GM19025 (cell line): ENCODE measurements around the gene HOXA5.

ENCODE experiments used
- ATAC-seq: cut with Tn5 transposase; IDR thresholded peaks from one replicate; pipeline ENCODE4 v1.9.1; 2021; ENCODE audit warnings: mild to moderate bottlenecking, low read depth, moderate library complexity; ENCODE audit not compliant: unreplicated experiment

The HOXA5 gene

DNA sequence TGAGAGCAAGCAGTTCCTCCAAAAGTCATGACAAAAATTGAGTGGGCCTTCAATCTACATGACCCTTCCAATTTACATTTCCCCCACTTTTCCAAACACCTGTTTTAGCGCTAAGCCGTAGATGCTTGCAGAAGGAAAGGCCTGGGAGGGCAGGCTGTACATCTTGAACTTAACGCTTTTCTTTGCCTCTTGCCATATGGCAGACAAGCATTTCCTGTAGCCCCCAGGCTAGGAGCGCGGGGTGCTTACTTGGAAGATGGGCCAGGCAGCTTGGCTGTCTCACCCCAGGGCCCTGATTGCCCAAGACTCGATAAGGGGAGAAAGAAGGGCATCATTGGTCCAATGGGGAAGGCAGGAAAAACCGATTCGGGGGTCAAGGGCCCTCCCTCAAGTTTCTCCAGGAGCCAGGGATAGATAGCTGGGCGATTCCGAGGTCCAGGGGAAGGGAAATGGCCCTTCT is 28.9 kb upstream of the HOXA5 start:
- no peak for ATAC-seq

DNA sequence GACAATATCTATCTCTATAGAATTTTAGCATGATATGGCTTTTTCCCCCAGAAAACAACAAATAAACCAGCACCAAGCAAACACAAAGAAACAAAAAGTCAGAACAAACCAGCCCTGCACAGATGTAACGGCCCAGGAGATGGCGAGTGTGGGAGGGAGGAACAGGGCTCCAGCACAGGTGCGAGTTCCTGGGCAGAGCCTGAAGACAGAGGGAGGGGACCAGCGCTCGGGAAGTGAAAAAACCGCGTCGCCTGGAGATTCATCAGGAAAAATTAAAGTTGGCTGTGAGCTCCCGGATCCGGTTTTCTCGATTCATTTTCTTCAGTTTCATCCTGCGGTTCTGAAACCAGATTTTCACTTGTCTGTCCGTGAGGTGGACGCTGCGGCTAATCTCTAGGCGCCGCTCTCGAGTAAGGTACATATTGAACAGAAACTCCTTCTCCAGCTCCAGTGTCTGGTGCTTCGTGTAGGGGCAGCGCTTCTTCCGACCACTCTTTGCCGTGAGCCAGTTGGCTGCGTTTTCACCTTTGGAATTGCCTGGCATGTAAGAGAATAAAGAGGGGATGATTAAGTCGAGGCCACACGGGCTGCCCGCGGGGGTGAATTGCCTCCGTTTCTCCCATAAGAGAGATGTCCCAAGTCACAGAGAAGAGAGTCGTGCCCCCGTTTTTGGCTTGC is 28.3 kb upstream of the HOXA5 start:
- ATAC-seq = no peak

DNA sequence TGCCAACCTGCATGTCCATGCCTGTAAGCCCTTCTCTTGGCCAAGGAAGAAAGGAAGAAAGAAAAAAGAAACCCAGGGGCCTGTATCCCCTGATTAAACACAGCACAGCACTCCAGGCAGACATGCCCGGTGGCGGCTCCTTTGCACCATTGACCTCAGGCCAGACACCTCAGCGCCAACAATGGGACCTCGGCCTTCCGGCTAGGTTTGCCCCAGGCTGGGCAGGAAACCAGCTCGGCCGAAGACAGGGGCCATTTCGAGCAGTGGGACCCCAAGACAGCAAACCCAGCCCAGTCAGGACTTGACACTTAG is 27.8 kb upstream of the HOXA5 start:
- no peak for ATAC-seq

DNA sequence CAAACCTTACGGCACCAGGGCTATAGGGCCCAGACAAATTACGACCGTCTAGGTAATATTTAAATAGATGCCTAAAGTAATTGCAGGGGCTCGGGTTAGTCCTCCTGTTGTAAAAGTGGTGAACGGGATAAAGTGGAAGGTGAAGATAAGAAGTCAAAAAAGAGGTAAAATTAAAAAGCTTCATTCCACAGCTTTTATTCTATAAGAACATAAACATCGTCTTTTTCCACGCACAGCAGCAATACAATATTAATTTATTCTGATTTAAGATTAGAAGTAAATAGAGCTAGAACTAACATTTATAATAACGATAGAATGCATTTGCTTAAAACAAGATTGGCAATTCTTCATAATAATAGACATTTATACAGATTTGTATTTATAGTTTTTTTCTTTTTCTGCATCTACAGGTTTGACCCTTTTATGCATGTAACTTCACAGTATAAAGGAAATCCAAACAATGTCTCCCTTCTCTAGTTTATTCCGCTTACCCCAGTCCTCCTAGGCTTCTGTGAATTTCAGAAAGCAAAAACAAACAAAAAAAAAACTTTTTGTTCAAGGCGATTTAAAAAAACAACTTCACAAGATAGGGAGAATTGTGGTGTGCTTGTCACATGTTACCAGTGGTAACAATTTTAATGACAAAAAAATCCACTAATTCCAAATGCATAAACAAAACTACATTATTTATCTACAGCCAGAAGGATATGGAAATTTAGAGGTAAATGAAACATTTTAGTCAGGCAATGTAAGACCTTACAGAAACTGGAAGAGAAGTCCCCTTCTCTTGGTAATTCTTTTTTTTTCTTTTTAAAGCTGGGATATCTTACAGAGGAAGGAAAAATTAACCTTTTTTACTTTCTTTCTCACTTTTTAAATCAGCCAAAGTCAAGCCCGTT is 27.2 kb upstream of the HOXA5 start:
- no peak for ATAC-seq

DNA sequence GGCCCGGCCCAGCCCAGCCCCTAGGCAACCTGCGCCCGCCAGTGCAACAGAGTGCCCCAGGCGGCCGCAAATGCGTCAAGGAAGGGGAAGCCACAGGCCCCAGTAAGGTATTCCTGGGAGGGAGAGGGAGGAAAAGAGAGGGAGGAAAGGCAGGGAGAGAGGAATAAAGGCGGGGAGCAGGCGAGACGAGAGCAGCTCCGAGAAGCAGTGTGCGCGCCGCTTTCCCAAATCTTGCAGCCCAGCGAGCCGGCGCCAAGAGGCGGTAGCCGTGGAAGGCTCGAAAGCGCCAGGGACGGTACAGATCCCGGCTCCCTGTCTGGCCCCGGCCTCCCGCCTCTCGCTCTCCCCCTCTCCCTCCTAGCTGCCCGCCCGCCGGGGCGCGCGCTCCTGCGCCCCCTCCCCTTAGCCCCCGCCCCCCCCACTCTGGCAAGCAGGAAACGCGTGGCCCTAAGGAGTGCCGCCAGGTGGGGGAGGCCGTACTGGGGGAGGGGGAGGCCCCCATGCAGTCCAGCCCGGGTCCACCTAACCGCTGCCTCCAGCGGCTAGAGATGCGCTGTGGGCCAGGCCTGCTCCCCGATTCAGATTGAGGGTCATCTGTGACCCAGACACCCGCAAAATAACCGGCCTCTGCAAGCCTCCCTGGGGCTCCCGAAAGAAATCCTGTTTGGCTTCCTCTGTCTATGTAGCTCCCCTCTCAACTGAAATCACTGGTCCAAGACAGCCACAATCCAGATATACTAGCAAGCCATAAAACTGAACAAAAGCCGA is 26.4 kb upstream of the HOXA5 start:
- ATAC-seq = no peak

DNA sequence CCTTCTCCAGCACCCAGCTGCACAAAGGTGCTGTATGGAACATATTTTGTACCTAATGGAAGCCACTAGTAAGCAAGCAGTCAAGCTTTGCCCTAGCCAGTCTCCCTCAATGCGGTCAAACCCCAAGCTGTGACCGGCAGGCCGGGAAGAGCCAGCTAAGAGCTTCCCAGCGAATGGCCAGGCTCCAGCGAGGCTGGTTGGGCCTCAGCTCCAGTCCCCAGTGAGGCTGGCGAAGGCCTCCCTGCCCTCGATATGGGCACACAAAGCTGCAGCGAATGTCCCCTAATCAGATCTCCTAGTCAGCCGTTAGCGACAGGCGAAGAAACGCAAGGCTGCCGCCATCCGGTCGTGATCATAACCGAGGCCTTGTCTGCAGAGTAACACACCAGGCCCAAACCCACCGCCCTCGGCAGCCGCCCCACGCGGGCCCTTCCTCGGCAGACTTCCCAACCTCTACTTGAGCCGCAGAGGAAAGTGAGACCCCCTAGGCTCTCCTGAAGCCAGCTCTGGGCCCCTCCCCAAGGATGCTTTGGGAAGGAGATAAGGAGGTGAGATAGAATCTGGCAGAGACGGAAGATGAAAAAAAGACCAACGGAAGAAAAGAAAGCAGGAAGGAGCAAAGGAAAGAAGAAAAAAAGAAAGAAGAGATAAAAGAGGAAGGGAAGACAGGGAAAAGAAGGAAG is 24.9 kb upstream of the HOXA5 start:
- ATAC-seq = no peak

DNA sequence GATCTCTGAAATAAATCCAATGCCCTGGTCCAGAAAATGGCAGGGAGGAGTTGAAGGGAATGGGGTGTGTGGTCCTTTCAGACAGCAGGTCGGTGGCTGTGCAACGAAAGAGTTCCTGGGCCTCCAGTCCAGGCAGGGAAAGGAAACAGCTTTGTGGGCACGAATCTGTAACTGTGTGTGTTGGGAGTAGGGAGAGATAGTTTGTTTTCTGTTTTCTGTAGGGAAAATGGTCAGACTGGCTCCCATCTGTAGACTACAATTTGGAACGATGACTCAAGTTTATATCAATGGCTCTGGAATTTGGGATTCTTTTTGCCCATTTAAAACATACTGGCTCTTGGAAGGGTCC is 24.4 kb upstream of the HOXA5 start:
- ATAC-seq = no peak

DNA sequence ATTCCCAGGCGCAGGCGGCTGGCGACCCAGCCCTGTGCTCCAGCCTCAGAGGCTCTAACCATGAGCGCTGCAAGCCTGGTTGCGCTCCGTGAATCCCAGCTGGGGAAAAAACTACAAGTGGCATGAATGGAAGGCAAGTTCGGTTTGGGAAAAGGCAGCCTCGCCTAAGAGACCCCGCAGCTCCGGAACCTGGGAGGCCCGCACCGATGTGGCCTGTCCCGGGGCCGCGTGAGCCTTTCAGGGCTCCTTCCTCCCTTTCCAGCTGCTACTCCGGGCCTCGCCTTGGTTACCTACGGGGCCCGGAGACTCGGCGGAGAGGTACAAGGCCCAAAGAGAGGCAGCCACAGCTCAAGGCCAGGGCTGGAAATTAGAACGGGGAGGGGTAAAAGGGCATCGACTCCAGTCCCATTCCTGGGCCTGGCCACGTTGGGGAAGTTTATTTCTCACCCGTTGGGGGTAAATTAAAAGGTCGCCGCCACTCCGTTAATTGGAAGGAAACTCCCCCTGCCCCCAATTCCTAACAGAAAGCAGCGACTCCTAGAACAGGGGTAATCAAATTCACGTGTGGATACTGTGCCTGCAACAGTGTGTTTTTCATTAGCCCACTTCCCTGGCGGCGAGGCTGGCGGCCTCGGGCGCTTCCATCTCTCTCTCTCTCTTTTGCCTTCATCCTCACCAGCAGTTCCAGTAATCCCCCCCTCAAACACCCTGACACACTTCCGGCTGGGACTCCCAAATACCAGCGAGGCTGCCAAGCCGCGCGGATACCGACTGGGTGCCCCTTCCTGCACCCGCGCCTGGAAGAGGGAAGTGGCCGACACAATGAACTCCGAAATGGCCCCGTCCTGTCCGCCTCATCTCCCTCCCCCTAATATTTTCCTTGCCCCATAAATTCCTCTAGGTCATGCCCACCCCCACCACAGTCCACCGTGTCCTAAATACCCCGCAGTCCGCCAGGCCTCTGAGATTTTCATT is 23.3 kb upstream of the HOXA5 start:
- ATAC-seq = no peak

DNA sequence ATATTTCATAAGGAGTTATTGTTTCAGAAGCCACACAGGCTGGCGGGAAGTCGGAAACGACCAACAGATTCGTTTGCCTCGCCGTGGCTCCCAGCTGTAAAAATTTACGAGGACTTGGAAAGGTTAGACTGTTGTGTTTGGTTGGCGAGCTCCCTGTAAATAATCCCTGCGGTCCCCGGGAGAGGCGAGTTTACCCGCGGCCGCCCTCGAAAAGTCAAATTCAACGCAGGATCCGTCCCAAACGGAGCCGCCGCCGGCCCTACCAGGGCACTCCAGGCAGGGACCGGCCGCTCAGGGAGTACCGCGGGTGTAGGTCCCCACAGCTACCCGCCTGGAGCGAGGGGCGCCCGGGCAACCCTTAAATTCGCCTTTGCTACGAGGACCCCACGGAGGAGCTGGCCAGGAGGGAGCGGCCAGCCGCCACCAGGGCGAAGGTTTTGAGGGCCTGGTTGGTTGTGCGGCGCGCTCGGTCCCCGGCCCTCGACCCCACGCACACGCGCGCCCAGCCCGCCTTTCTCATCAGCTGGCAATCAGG is 22.6 kb upstream of the HOXA5 start:
- ATAC-seq = no peak

DNA sequence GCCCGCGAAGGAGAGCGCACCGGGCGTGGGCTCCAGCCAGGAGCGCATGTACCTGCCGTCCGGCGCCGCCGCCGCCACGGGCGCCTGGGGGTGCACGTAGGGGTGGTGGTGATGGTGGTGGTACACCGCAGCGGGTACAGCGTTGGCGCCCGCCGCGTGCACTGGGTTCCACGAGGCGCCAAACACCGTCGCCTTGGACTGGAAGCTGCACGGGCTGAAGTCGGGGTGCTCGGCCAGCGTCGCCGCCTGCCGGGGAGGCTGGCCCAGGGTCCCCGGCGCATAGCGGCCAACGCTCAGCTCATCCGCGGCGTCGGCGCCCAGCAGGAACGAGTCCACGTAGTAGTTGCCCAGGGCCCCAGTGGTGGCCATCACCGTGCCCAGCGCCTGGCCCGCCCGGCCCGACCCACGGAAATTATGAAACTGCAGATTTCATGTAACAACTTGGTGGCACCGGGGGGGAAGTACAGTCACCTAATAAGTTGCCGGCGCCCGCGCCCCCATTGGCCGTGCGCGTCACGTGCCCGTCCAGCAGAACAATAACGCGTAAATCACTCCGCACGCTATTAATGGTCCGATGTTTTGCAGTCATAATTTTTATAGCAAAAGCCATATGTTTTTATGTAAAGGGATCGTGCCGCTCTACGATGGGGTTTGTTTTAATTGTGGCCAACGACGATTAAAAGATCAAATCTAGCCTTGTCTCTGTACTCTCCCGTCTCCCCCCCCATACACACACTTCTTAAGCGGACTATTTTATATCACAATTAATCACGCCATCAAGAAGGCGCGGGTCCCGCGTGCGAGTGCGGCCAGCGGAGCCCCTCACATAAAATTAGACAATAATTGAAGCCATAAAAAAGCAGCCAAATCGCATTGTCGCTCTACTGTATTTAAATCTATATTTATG is 21.9 kb upstream of the HOXA5 start, which contains the start of gene HOXA9:
Gene HOXA9 (minus strand): TSS at position 449 of the 907 bp plus-strand sequence. CDS start 80 bp downstream, at position 369.
- ATAC-seq = no peak

DNA sequence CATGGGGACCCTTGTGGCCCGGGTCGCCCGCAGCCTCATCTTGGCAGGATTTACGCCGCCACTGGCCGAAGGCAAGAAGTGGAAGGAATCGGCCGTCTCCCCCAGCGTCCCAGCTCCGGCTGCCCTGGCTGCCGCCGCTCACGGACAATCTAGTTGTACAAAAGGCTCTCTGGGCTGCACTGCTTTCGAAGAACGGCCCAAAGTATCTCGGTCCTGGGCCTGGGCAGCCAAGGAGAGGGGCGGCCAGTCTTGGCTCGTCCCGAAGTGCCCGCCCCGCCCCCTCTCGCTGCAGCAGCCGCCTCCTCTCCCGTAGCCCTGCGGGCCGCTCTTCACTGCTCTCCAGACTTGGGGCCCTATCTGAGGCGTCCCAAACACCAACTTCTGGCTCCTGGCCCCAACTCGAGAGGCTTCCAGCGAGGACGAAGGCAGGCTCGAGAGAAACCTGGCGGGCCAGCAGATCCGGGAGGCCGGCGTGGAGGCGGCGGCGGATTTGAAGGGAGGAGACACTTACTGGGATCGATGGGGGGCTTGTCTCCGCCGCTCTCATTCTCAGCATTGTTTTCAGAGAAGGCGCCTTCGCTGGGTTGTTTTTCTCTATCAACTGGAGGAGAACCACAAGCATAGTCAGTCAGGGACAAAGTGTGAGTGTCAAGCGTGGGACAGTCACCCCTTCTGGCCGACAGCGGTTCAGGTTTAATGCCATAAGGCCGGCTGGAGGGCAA is 21.0 kb upstream of the HOXA5 start:
- ATAC-seq = no peak

DNA sequence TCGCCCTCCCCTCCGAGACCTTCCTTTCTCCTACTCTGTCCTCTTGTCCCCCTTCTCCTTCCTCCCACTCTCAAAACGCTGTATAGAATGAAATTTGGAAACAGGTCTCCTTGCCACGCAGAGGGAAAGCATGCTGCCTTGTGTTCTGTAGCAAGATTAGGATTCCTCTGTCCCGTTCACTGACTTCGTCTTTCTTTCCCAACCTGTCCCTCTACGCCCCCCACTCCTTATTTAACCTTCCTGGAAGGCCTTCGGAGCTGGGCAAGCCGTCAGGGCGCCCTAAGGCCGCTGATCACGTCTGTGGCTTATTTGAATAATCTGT is 20.5 kb upstream of the HOXA5 start:
- no peak for ATAC-seq

DNA sequence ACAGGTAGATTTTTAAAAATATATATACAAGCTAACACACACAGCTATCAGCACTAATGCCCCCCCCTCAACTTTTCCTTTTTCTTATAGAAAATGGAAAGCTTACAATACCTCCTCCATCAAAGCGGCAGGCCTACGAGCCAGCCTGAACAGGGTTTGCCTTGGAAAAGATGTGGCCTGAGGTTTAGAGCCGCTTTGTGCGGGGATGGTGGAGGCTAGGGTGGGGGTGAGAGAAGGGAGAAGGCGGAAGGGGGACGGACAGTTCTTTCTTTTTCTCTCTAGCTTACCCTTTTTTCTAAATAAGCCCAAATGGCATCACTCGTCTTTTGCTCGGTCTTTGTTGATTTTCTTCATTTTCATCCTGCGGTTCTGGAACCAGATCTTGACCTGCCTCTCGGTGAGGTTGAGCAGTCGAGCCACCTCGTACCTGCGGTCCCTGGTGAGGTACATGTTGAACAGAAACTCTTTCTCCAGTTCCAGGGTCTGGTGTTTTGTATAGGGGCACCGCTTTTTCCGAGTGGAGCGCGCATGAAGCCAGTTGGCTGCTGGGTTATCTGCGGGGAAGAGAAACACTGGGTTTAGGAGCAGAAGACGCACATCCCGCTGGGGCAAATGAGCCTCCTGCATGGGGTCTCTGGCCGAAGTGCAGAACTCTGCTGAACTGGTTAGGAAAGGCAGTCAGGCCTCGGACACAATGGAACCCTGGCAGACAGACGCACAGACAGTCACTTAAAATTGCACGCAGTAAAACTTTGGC is 20.0 kb upstream of the HOXA5 start:
- ATAC-seq = no peak

DNA sequence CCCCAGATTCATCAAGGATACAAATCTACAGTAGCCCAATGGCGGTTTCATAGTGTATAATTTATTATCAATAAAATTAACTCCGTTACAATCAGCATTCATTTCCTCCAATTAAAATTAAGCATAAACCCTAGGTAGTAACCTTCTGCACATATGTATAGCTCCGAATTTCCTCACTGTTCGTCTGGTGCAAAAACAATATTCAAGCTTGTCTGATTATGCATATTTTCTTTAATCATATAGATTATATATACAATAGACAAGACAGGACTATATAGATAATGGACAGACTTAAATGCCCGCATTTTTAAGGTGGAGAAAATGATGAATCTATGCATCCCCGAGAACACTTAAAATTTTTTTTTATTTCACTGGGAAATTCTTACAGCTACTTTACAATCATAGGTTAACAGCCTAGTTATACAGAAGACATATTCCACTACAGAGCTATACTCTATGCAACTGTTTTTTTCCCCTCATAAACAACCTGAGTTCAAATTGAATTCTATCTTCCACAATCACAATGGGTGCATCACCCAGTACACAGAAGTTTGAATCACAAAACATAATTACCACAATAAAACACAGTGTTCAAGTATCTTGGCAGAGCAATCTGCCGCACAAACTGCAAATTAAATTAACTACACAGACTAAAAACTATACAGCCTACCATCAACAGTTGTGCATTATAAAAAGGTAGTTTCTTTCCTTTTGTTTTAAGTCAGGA is 19.2 kb upstream of the HOXA5 start:
- no peak for ATAC-seq

DNA sequence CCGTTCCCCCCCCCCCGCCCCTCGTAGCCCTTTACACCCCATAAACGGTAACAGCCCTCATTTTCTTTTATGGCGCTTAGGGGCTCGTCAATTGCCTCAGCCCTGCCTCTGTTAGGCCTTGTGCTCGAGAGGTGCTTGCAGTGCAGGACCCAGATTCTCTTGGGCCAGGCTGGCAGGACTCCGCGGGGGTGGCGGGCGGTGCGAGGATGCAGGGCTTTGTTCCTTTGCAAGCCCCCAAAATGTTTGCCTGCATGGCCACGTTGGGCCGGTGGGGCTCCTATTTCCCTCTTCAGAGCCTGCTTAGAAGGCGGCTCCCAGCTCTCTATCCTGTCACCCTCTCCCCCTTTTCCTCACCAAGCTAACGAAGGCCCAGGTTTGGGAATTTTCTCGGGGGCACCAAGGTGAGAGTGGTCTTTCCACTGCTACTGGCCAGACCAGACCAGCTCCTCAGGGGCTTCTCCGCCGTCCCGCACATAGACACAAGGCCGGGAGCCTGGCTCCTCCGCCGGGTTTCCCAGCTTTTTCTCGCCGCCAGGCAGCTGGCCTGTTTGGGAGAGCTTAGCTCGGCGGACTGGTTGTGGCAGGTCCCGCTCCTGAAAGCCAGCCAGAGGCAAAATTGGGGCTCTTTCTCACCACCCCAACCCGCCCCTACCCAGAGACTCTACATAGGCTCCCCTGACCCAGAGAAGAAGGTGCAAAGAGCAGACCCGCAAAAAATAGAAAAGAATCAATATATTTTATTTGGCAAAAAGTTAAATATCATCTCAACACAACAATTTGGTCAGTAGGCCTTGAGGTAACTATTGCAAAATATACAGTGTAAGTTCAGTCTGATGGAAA is 18.5 kb upstream of the HOXA5 start:
- no peak for ATAC-seq
